Measurements from ENCODE around the gene NECAB3. TPM values are rescaled to one million over a fixed set of nuclear protein-coding genes. Genes with fewer than 3 reads are reported as not detected.

Gene NECAB3
- total and polyA plus RNA-seq, 2 donors (not counting 1 experiment from before 2014, with no cell fraction given) = 8.5 to 11.8 TPM

- Histone ChIP-seq H3K9me3 (ENCODE audit: control extremely low read depth in 1 of 3, control insufficient read depth in 2 of 3, insufficient read depth in 1 of 3, low read length in 2 of 3) (no peaks in the 10 kb centered on the region), H3K4me2 (replicated peaks; ENCODE audit: low read depth, low read length, poor library complexity, severe bottlenecking) (no peak overlapping the region), H4K20me1 (ENCODE audit: control insufficient read depth, insufficient read depth, low read length, poor library complexity, severe bottlenecking) (no peaks in the 10 kb centered on the region), H3K27me3 (replicated peaks in 1 of 4; ENCODE audit: control extremely low read depth in 1 of 4, control insufficient read depth in 3 of 4, insufficient read depth in 4 of 4, low read length in 3 of 4) (no peaks in the 10 kb centered on the region), H3K27ac (ENCODE audit: low read length in 2 of 2) (no peak overlapping the region), H3K4me3 (ENCODE audit: control extremely low read depth in 1 of 5, extremely low read depth in 1 of 5, insufficient read depth in 1 of 5, low read depth in 2 of 5, low read length in 4 of 5) (no peak overlapping the region), H3K36me3 (replicated peaks in 1 of 2; ENCODE audit: control extremely low read depth in 1 of 2, control insufficient read depth in 1 of 2, extremely low read depth in 1 of 2, insufficient read depth in 2 of 2, low read length in 1 of 2) (no peaks in the 10 kb centered on the region), H3K4me1 (ENCODE audit: control insufficient read depth in 2 of 2, insufficient read depth in 2 of 2, low read length in 2 of 2) (peaks cover 16 to 22% of the 10 kb centered on the region in 2 donors), H3K9ac (ENCODE audit: low read length) (no peak overlapping the region), H3K79me2 (ENCODE audit: control insufficient read depth, insufficient read depth, low read length) (no peaks in the 10 kb centered on the region), H2AFZ (ENCODE audit: insufficient read depth, low read depth, low read length, poor library complexity, severe bottlenecking) (no peak overlapping the region)
- TF ChIP-seq, protein P1, sequence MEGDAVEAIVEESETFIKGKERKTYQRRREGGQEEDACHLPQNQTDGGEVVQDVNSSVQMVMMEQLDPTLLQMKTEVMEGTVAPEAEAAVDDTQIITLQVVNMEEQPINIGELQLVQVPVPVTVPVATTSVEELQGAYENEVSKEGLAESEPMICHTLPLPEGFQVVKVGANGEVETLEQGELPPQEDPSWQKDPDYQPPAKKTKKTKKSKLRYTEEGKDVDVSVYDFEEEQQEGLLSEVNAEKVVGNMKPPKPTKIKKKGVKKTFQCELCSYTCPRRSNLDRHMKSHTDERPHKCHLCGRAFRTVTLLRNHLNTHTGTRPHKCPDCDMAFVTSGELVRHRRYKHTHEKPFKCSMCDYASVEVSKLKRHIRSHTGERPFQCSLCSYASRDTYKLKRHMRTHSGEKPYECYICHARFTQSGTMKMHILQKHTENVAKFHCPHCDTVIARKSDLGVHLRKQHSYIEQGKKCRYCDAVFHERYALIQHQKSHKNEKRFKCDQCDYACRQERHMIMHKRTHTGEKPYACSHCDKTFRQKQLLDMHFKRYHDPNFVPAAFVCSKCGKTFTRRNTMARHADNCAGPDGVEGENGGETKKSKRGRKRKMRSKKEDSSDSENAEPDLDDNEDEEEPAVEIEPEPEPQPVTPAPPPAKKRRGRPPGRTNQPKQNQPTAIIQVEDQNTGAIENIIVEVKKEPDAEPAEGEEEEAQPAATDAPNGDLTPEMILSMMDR (IDR thresholded peaks at IDR 0.05) = no peak
- TF ChIP-seq EZH2 (IDR thresholded peaks at IDR 0.05; ENCODE audit: borderline replicate concordance, insufficient read depth, low read depth, low read length, poor library complexity, severe bottlenecking) = no peak
- intact Hi-C loops (cut with micrococcal nuclease) = no loop called here
- no peak for DNase-seq
- ATAC-seq (ENCODE audit: low read depth) = no peak
- WGBS (ENCODE audit: insufficient coverage) = 100% methylated on average over 2 of the region's 3 CpGs
- Mint-ChIP-seq H3K9me3 (ENCODE audit: insufficient read depth) (no peaks in the 10 kb centered on the region), H3K4me1 (peaks cover 22% of the 10 kb centered on the region), H3K4me3 (no peak overlapping the region), H3K27me3 (no peaks in the 10 kb centered on the region), H3K27ac (no peak overlapping the region)
- POLR2A ChIA-PET = no interaction called here
- CTCF ChIA-PET = interaction anchor here (0.8 to 1.8 kb wide), 3 partner anchors 20 to 231 kb away, joined by 3 to 5 read pairs (median 4); partner anchors contain the start of gene C20orf144
Measured at GRCh38 chr20:33687993-33688937, 14.0 kb upstream of the NECAB3 start.

Measured in B cell (primary cell).